Esophagus muscularis mucosa (tissue), 4 donors: ENCODE data around the gene PYDC1. TPM values are rescaled to one million over a fixed set of nuclear protein-coding genes. Genes with fewer than 3 reads are reported as not detected.

Experiments
- DNase-seq: peaks from one replicate; pipeline ENCODE4 v3.0.0-alpha.2; 2017; ENCODE audit errors: extremely low spot score
- H3K27ac ChIP-seq, 4 donors: fragments of 200-600 bp; sonication (generic); replicated peaks in 1 of 4; 1 replicate in 3 of 4; 2 replicates in 1 of 4; pipeline ENCODE4 v1.5.1; 2016 to 2019; ENCODE audit warnings: mild to moderate bottlenecking in 1 of 4
- H3K27me3 ChIP-seq, 4 donors: fragments of 200-600 bp; sonication (generic); one replicate each; pipeline versions ENCODE4 v1.5.1 to v1.6.0; 2016 to 2019
- H3K36me3 ChIP-seq, 4 donors: fragments of 200-600 bp; sonication (generic); one replicate each; pipeline ENCODE4 v1.5.1; 2016 to 2019
- H3K4me1 ChIP-seq, 4 donors: fragments of 200-600 bp; sonication (generic); one replicate each; pipeline ENCODE4 v1.5.1; 2016 to 2019
- H3K4me3 ChIP-seq, 4 donors: fragments of 200-600 bp; sonication (generic); 1 replicate in 2 of 4; 2 replicates in 2 of 4; pipeline ENCODE4 v1.5.1; 2016 to 2019; ENCODE audit warnings: mild to moderate bottlenecking in 4 of 4, moderate library complexity in 1 of 4
- H3K9me3 ChIP-seq, 4 donors: fragments of 200-600 bp; sonication (generic); 1 replicate in 3 of 4; 2 replicates in 1 of 4; pipeline ENCODE4 v1.5.1; 2016 to 2019
- EP300 ChIP-seq: sonication (generic); formaldehyde crosslinking; IDR thresholded peaks from one replicate; pipeline ENCODE4 v1.6.1; 2017; ENCODE audit warnings: antibody characterized with exemption
- POLR2A ChIP-seq: fragments of 450-650 bp; IDR thresholded peaks from one replicate; pipeline ENCODE4 v1.6.1; 2017; ENCODE audit warnings: antibody characterized with exemption, moderate library complexity, mild to moderate bottlenecking, low read depth
- POLR2AphosphoS5 ChIP-seq, 2 donors: sonication (generic); formaldehyde crosslinking; IDR thresholded peaks; one replicate each; pipeline ENCODE4 v1.6.1; 2017; ENCODE audit warnings: antibody characterized with exemption in 2 of 2
- WGBS: methylation state at CpG from one replicate; pipeline ENCODE4 v1.1.5; 2018; 5-methylcytosine and 5-hydroxymethylcytosine counted together
- intact Hi-C: fragments of 100-400 bp; cut with DNase I; formaldehyde crosslinking; loops from one replicate; pipeline ENCODE4 v1.15.1; 2023
- total RNA-seq, 4 donors: library from RNA; depleted of rRNA; stranded (reverse); fragments of >200 nt; gene quantifications; one replicate each; pipeline versions ENCODE4 v1.1.0 to v1.2.1, GENCODE V29; 2016
- TF ChIP-seq, protein P1 (sequence below), 3 experiments: fragments of 200-600 bp in 2 of 3; fragments of 450-650 bp in 1 of 3; sonication (generic) in 2 of 3; IDR thresholded peaks; one replicate each; pipeline ENCODE4 v1.5.1; 2017 to 2019; ENCODE audit warnings: antibody characterized with exemption in 3 of 3, mild to moderate bottlenecking in 2 of 3, moderate library complexity in 1 of 3

PYDC1 gene
- total RNA-seq, 4 donors from 2014 or later = not detected

DNA sequence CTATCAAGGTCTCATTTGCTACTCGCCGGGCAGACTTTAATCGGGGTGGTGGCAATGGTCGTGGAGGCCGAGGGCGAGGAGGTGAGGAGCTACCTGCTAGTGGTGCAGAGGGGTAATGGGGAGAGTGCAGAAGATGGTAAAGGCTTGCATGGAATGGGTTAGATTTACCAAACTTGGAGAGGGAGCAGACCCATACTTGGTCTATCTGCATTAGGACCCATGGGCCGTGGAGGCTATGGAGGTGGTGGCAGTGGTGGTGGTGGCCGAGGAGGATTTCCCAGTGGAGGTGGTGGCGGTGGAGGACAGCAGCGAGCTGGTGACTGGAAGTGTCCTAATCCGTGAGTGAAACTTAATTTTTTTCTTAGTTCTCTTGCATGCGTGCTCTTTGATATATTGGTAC, 26.9 kb downstream of the PYDC1 start:
- Histone ChIP-seq H3K36me3 (peaks cover 95 to 100% (median 98%) of the 10 kb centered on the region in 4 donors), H3K27me3 (no peaks in the 10 kb centered on the region), H3K4me3 (no peak overlapping the region), H3K9me3 (no peaks in the 10 kb centered on the region), H3K27ac (no peak overlapping the region), H3K4me1 (peaks cover 0 to 6% (median 0%) of the 10 kb centered on the region in 4 donors)
- TF ChIP-seq POLR2AphosphoS5 (IDR thresholded peaks at IDR 0.05) (no peak), EP300 (no peak), POLR2A (no peak)
- TF ChIP-seq, protein P1, sequence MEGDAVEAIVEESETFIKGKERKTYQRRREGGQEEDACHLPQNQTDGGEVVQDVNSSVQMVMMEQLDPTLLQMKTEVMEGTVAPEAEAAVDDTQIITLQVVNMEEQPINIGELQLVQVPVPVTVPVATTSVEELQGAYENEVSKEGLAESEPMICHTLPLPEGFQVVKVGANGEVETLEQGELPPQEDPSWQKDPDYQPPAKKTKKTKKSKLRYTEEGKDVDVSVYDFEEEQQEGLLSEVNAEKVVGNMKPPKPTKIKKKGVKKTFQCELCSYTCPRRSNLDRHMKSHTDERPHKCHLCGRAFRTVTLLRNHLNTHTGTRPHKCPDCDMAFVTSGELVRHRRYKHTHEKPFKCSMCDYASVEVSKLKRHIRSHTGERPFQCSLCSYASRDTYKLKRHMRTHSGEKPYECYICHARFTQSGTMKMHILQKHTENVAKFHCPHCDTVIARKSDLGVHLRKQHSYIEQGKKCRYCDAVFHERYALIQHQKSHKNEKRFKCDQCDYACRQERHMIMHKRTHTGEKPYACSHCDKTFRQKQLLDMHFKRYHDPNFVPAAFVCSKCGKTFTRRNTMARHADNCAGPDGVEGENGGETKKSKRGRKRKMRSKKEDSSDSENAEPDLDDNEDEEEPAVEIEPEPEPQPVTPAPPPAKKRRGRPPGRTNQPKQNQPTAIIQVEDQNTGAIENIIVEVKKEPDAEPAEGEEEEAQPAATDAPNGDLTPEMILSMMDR (IDR thresholded peaks at IDR 0.05) = no peak
- WGBS = 88% methylated on average over 12 of the region's 12 CpGs
- intact Hi-C loops = no loop called here
- no peak for DNase-seq

DNA sequence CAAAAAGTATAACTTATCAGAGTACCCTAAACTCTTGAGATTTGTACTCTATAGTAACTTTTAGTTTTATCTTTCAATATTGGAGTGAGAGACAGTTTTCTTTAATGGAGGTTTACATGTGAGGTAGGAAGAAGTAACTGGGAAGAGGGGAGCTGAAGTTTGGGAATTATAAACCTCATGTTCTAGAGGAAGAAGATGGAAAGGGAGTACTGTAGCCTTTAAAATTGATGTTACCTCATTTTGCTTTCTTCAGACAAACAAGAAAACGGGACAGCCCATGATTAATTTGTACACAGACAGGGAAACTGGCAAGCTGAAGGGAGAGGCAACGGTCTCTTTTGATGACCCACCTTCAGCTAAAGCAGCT, 27.5 kb downstream of the PYDC1 start:
- no peak for DNase-seq
- peaks cover 0 to 6% (median 1%) of the 10 kb centered on the region in 4 donors for H3K4me1 ChIP-seq
- H3K4me3 ChIP-seq = no peak overlapping the region
- intact Hi-C loops = no loop called here
- 90% methylated on average over 2 of the region's 2 CpGs for WGBS
- TF ChIP-seq EP300 (no peak), POLR2A (no peak), POLR2AphosphoS5 (IDR thresholded peaks at IDR 0.05) (no peak)
- TF ChIP-seq, protein P1 (IDR thresholded peaks at IDR 0.05) = no peak
- H3K36me3 ChIP-seq = peaks cover 95 to 100% (median 98%) of the 10 kb centered on the region in 4 donors
- H3K9me3 ChIP-seq = no peaks in the 10 kb centered on the region
- H3K27me3 ChIP-seq = no peaks in the 10 kb centered on the region
- no peak overlapping the region for H3K27ac ChIP-seq

GRCh38 chr16:31188450-31189411, 28.2 kb downstream of the PYDC1 start:
- DNase-seq = no peak
- H3K27ac ChIP-seq = no peak overlapping the region
- intact Hi-C loops = no loop called here
- WGBS = 67% methylated on average over 3 of the region's 3 CpGs
- TF ChIP-seq EP300 (no peak), POLR2A (no peak), POLR2AphosphoS5 (IDR thresholded peaks at IDR 0.05) (no peak)
- TF ChIP-seq, protein P1 (IDR thresholded peaks at IDR 0.05) = no peak
- no peak overlapping the region for H3K4me3 ChIP-seq
- H3K9me3 ChIP-seq = no peaks in the 10 kb centered on the region
- H3K36me3 ChIP-seq = peaks cover 95 to 100% (median 99%) of the 10 kb centered on the region in 4 donors
- no peaks in the 10 kb centered on the region for H3K27me3 ChIP-seq
- H3K4me1 ChIP-seq = peaks cover 3 to 11% (median 7%) of the 10 kb centered on the region in 4 donors

DNA sequence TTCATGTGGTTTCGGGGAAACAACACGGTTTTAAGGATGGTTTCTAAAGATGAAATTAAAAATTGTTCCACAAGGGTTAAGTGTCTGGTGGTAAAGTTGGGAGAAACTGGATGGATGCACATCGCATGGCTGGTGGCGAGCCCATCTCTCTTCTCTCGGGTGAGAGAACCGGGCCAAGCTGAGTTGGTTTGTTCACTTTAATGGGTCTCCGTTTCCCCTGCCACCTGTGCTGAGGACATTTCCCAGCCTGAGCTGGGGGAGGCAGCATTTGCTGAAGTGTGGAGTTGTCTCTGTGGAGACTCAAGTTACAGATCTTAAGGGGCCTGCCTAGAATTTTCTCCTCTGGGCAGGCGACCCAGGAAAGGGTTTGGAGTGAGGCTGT, 29.1 kb downstream of the PYDC1 start:
- H3K9me3 ChIP-seq = no peaks in the 10 kb centered on the region
- H3K27ac ChIP-seq = no peak overlapping the region
- no peak overlapping the region for H3K4me3 ChIP-seq
- intact Hi-C loops = no loop called here
- peaks cover 86 to 100% (median 98%) of the 10 kb centered on the region in 4 donors for H3K36me3 ChIP-seq
- peaks cover 13 to 20% (median 16%) of the 10 kb centered on the region in 4 donors for H3K4me1 ChIP-seq
- no peaks in the 10 kb centered on the region for H3K27me3 ChIP-seq
- DNase-seq = no peak
- WGBS = 80% methylated on average over 8 of the region's 8 CpGs
- TF ChIP-seq EP300 (no peak), POLR2AphosphoS5 (IDR thresholded peaks at IDR 0.05) (no peak), POLR2A (no peak)
- TF ChIP-seq, protein P1 (IDR thresholded peaks at IDR 0.05) = no peak
